Stimulated activated CD4-positive, alpha-beta T cell treated with anti-CD3 and anti-CD28 coated beads, TNF-alpha, amount 100 ng/mL, for 24 hours (primary cell): ENCODE data around the gene C1orf159.

ENCODE experiments used
- DNase-seq, 3 experiments: peaks; one replicate each; pipeline ENCODE4 v3.0.0-alpha.2; 2020; ENCODE audit warnings: low read depth in 3 of 3

Gene C1orf159

GRCh38 chr1:1092149-1092855, 23.6 kb downstream of the C1orf159 start:
- DNase-seq: no peak

DNA sequence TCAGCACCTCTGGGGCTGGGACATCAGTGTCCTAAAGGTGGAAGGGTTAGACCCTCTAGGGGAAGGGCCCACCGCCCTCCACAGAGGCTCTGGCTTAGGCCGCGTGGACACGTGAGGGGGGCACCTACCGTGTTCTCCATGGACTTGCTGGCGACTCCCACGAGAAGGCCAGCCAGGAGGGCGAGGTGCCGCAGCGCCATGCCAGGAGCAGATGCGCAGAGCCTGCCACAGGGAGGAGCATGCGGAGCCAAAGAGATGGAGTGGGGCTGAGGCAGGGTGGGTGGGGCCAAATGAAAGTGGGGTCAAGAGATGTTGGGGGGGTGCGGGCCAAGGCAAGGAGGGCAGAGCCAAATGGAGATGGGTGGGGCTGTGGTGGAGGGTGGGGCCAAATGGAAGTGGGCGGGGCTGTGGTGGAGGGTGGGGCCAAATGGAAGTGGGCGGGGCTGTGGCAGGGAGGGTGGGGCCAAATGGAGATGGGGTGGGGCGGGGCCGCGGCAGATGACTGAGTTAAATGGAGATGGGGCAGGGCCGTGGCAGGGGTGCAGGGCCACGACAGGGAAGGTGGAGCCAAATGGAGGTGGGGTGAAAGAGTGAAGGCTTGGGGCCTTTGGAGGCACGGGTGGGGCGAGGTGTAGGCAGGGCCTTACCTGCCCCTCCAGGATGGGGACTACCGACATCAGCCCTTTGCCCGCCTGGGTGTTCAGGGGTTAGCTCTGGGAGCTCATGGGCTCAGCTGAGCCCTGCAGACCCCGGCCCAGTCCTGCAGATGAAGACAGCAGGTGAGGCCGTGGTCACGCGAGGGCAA, 24.3 kb downstream of the C1orf159 start:
- no peak for DNase-seq

GRCh38 chr1:1090424-1091343, 25.2 kb downstream of the C1orf159 start:
- no peak for DNase-seq

DNA sequence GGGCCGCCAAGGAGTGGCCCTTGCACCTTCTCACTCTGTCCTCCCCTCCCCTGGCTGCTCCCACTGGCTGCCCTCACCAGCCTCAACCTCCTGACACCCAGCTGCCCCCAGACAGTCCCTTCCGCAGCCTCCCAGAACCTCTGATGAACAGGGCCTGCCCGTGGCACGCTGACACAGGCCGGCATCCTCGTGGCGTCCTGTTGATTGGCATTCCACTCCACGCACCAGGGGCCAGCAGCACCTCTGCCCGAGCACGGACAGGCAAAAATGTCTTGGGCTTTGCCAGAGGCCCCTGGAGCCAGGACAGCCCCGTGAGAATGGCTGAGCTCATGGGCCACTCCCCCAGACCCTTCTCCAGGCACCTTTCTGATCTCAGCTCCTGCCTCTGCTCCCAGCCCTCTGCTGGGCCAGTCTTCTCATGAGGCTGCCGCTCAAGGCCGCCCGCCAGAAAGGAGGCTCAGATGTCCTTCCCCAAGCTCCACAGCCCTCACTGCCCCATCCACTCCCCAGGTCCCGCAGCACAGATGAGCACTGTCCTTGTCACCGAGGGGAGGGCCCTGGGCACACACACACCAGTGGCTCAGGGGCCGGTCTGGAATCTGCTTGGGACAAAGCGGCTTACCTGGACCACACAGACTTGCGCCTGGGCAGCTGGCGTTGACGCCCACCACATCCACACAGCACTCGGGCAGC, 26.0 kb downstream of the C1orf159 start:
- no peak for DNase-seq

DNA sequence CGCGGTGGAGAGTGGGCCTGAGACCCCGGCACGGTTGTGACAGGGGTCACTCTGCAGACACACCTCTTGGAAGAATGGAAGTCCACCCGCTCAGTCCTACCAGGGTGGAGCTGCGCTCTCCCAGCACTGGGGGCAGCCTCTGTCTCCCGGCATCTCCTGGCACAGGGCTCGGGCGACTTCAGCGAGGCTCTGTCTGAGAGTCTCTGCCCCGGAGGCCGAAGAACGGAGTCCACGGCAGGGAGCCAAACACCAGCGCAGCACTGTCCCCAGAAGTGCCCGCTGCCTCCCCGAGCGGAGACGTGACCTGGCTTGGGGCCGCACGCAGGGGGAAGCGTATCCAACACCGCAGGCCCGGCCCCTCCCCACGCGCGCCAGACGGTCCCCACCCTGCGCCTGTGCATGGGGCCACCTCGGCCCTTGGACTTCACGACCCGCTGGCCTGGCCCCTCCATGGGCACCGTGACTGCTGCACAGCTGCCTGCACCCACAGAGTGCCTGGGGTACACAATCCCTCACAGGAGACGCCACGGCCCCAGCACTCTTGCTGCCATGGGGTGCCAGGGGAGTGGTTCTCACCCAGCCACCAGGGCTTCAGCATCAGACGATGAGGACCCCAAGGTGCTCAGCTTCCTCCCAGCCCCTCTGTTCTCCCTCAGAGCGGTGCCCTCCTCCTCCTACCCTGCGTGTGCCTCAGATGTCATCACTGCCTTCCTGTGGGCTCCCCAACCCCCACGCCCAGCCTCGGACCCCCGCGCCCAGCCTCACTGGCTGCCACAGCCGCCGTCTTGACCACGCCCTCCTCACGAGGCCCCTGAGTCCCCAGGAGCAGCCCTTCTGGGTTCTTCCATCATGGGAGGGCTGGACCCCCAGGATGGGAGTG, 26.8 kb downstream of the C1orf159 start:
- DNase-seq: no peak

- DNase-seq: no peak
Measured at GRCh38 chr1:1088029-1088800, 27.7 kb downstream of the C1orf159 start.

DNA sequence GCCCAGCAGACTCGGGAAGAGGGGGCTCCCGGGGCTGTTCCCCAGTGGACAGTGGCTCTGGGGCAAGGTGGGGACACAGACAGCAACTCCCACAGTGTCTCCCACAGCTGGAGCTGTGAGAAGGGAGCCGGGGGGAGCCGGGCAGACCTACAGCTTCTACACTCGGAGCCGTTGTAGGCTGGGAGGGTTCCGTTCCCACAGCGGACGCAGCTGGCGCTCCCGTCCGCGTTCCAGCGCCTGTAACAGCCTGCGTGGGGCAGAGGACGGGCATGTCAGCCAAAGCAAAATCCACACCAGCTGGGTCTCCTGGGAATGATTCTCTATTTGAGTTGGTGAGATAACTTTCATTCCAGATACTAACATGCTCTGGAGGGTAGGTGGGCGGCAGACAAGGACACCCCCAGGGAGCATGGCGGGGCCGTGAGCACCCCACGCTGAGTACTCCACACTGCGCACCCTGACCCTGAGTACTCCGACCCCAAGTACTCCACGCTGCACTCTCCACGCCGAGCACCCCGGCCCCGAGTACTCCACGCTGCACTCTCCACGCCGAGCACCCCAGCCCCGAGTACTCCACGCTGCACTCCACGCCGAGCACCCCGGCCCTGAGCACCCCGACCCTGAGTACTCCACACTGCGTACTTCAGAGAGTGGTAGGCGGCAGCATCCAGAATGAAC, 28.4 kb downstream of the C1orf159 start:
- no peak for DNase-seq

DNA sequence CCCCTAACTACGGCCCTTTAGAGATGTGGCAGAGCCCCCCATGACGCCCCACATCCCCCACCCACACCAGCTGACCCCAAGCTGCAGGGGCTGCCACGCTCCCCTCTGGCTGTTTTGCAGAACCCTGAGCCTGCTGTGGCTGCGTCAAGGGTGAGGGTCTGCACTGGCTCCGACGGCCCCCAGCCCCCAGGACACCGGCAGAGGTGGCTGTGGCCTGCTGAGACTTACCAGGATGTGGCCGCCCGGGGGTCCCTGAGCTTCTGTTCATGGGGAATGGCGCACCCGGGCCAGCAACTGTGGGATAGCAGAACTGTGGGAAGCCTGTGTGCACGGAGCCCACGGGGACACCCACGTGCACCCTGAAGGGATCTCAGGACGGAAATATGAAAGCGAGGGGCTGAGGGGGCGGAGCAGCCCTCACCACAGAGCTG, 29.0 kb downstream of the C1orf159 start:
- no peak for DNase-seq

GRCh38 chr1:1085911-1086841, 29.7 kb downstream of the C1orf159 start:
- no peak for DNase-seq

DNA sequence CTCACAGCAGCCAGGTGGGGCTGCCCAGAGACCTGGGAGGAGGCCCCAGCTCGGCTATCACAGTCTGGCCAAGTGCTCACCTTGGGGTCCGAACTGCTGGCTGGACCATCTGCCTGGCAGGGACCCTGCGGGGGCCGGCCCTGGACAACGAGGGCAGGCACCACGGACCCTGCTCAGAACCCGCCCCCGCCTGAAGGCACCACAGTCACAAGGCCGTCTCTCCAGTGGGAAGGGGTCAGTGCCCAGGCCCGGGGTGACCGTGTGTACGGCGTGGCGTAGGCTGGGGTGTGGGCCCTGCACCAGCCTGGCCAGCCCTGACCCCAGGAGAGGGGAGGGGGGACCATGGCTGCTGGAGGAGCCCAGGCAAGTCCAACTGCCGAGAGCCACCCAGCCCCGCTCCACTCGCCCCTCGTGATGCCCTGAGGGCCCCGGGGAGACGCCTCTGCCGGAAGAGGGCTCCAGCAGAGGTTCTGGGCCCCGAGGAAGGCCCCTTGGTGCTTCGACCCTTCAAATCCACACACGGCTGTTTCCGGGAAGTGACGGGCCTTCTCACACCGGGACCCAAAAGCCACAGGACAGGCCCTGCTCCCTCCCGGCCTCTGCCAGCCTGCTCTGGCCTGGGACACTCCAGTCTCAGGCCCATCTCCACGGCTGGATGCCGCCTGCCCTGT, 30.6 kb downstream of the C1orf159 start:
- DNase-seq: no peak

DNA sequence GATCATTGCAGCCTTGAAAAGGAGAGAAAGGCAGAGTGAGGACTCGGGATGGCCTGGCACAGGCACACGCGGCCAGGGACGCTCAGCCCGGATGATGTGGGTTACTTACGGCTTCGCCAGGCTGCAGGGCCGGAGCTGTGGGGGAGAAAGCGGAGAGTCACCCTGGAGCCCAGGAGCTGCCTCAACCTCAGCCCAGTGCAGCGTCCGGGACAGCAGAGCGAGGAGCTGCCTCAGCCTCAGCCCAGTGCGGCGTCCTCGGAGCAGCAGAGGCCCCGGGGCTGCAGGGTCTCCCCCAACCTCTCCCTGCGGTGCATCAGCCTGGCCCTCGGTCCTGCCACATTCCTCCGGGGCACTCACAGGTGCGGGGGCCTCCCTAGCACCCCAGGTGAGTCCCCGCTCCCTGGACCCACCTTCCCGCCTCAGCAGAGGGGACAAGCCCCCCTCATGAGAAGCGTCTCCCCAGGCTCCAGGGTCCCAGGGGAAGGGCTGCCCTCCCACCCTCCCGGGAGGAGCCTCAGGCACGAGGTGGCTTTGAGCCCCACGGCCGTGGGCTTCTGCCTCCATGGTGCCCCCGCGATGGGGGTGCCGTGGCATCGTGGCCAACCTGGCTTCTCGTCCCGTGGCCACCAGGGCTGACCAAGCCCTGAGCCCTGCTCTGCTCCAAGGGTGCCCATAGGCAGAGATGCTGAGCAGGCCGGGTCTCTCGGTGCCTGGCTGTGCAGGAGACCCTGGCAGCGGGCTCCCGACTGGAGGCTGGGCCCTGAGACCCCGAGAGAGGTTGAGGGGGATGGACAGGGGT, 31.3 kb downstream of the C1orf159 start:
- DNase-seq: no peak

- no peak for DNase-seq
Measured at GRCh38 chr1:1083416-1084371, 32.2 kb downstream of the C1orf159 start.

- DNase-seq: no peak
Measured at GRCh38 chr1:1082776-1083415, 33.0 kb downstream of the C1orf159 start.

- no peak for DNase-seq
Measured at GRCh38 chr1:1082239-1082775, 33.6 kb downstream of the C1orf159 start.
